Glomerular endothelial cell (primary cell): ENCODE measurements around the gene FEN1. TPM values are rescaled to one million over a fixed set of nuclear protein-coding genes. Genes with fewer than 3 reads are reported as not detected.

Source experiments
- DNase-seq: peaks from one replicate; pipeline ENCODE4 v3.0.0-alpha.2; 2011; ENCODE audit warnings: low read depth, low spot score; ENCODE audit errors: extremely low read depth
- total RNA-seq: library from RNA; depleted of rRNA; stranded (reverse); fragments of >200 nt; gene quantifications from 2 replicates; pipeline ENCODE4 v1.2.3, GENCODE V29; 2015

FEN1 gene
- total RNA-seq, 1 donor from 2014 or later: 20.5 TPM

- DNase-seq: no peak
Measured at GRCh38 chr11:61838501-61838900, 45.8 kb downstream of the FEN1 start.

- DNase-seq: no peak
Measured at GRCh38 chr11:61838921-61839320, 46.2 kb downstream of the FEN1 start.

- no peak for DNase-seq
Measured at GRCh38 chr11:61839742-61840141, 47.0 kb downstream of the FEN1 start.

- no peak for DNase-seq
Measured at GRCh38 chr11:61840371-61840770, 47.7 kb downstream of the FEN1 start.

- no peak for DNase-seq
Measured at GRCh38 chr11:61841636-61842527, 49.2 kb downstream of the FEN1 start.

- DNase-seq: no peak
Measured at GRCh38 chr11:61842528-61842820, 49.8 kb downstream of the FEN1 start.

- DNase-seq: no peak
Measured at GRCh38 chr11:61844909-61845565, 52.3 kb downstream of the FEN1 start.

- no peak for DNase-seq
Measured at GRCh38 chr11:61846362-61847020, 53.8 kb downstream of the FEN1 start.

Other genes with a start within 250 kb of the FEN1 start
- gene SYT7, start 211.8 kb upstream of the FEN1 start, total RNA-seq: 0.53 and 1.3 TPM in 2 replicates
- gene DAGLA, start 112.5 kb upstream of the FEN1 start, total RNA-seq: 5.1 and 10.1 TPM in 2 replicates
- gene MYRF, start 40.3 kb upstream of the FEN1 start, total RNA-seq: 6.0 and 10.7 TPM in 2 replicates
- 57.6 and 76.3 TPM in 2 replicates for gene TMEM258, start 312 bp upstream of the FEN1 start, total RNA-seq
- 44.5 and 64.7 TPM in 2 replicates for gene FADS1, start 24.1 kb downstream of the FEN1 start, total RNA-seq
- 208 and 219 TPM in 2 replicates for gene FADS2, start 35.4 kb downstream of the FEN1 start, total RNA-seq
- gene FADS3, start 98.6 kb downstream of the FEN1 start, total RNA-seq: 239 and 393 TPM in 2 replicates
- gene RAB3IL1, start 124.7 kb downstream of the FEN1 start, total RNA-seq: 3.7 and 6.2 TPM in 2 replicates
- not detected in 2 replicates for gene BEST1, start 157.4 kb downstream of the FEN1 start, total RNA-seq
- 1,824 and 2,194 TPM in 2 replicates for gene FTH1, start 174.7 kb downstream of the FEN1 start, total RNA-seq